HG03139 (cell line): ENCODE results near the gene MUC5B.
"Not testable (repeated sequence)": the region's sequence is repeated elsewhere in the genome, so short reads cannot be mapped to it uniquely, and the experiment has no call there.

Experiments
- ATAC-seq: cut with Tn5 transposase; IDR thresholded peaks from one replicate; pipeline ENCODE4 v1.9.1; 2021; ENCODE audit not compliant: unreplicated experiment

Gene MUC5B

GRCh38 chr11:1222491-1223345, at the start of gene MUC5B:
MUC5B (plus strand) TSS chr11:1223066; CDS start chr11:1223124, 58 bp downstream.
- no peak for ATAC-seq

GRCh38 chr11:1173396-1173795, 49.5 kb upstream of the MUC5B start:
- not testable (repeated sequence) for ATAC-seq

- no peak for ATAC-seq
Measured at GRCh38 chr11:1174441-1175370, 48.2 kb upstream of the MUC5B start.

GRCh38 chr11:1175461-1176223, 47.2 kb upstream of the MUC5B start:
- no peak for ATAC-seq

GRCh38 chr11:1176224-1177019, 46.4 kb upstream of the MUC5B start:
- ATAC-seq = no peak

GRCh38 chr11:1177020-1177770, 45.7 kb upstream of the MUC5B start:
- no peak for ATAC-seq

GRCh38 chr11:1177771-1178090, 45.1 kb upstream of the MUC5B start:
- ATAC-seq = no peak

GRCh38 chr11:1178201-1178885, 44.5 kb upstream of the MUC5B start:
- ATAC-seq = no peak

GRCh38 chr11:1178906-1179305, 44.0 kb upstream of the MUC5B start:
- no peak for ATAC-seq

GRCh38 chr11:1179641-1180040, 43.2 kb upstream of the MUC5B start:
- no peak for ATAC-seq

GRCh38 chr11:1180171-1180570, 42.7 kb upstream of the MUC5B start:
- no peak for ATAC-seq

- no peak for ATAC-seq
Measured at GRCh38 chr11:1180947-1181391, 41.9 kb upstream of the MUC5B start.

- ATAC-seq = no peak
Measured at GRCh38 chr11:1181420-1181819, 41.4 kb upstream of the MUC5B start.

- ATAC-seq = no peak
Measured at GRCh38 chr11:1181853-1182535, 40.9 kb upstream of the MUC5B start.

- ATAC-seq = not testable (repeated sequence)
Measured at GRCh38 chr11:1184139-1184538, 38.7 kb upstream of the MUC5B start.

- not testable (repeated sequence) for ATAC-seq
Measured at GRCh38 chr11:1188451-1189130, 34.3 kb upstream of the MUC5B start.

- ATAC-seq = not testable (repeated sequence)
Measured at GRCh38 chr11:1189816-1190215, 33.0 kb upstream of the MUC5B start.
